GM23338 (cell line): ENCODE measurements around the gene CABP4. TPM values are rescaled to one million over a fixed set of nuclear protein-coding genes. Genes with fewer than 3 reads are reported as not detected.

Experiments used
- ATAC-seq: fragments of 200-7000 bp; cut with Tn5 transposase; 3 replicates; pipeline ENCODE4 v1.9.1; 2020
- DNase-seq: peaks from one replicate; pipeline ENCODE4 v3.0.0-alpha.2; 2015; ENCODE audit warnings: low spot score
- H2AFZ ChIP-seq: fragments of 200-600 bp; sonication (generic); 2 replicates; pipeline ENCODE4 v1.8.0; 2016; ENCODE audit warnings: antibody characterized with exemption, mild to moderate bottlenecking, moderate library complexity
- H3F3A ChIP-seq: fragments of 200-600 bp; sonication (generic); replicated peaks from 2 replicates; pipeline ENCODE4 v1.8.0; 2017; ENCODE audit warnings: antibody characterized with exemption, mixed run types, low read depth
- H3K27ac ChIP-seq: fragments of 200-600 bp; sonication (generic); 2 replicates; pipeline ENCODE4 v1.6.1; 2016; ENCODE audit warnings: low read depth
- H3K27me3 ChIP-seq: fragments of 200-600 bp; sonication (generic); 2 replicates; pipeline ENCODE4 v1.8.0; 2016; ENCODE audit warnings: mild to moderate bottlenecking, mixed run types, moderate library complexity; ENCODE audit not compliant: insufficient read depth
- H3K36me3 ChIP-seq: fragments of 200-600 bp; sonication (generic); 2 replicates; pipeline ENCODE4 v1.8.0; 2016; ENCODE audit warnings: mild to moderate bottlenecking; ENCODE audit not compliant: insufficient read depth
- H3K4me1 ChIP-seq: fragments of 200-600 bp; sonication (generic); 2 replicates; pipeline ENCODE4 v1.8.0; 2016; ENCODE audit warnings: mild to moderate bottlenecking, moderate library complexity; ENCODE audit not compliant: insufficient read depth
- H3K4me2 ChIP-seq: fragments of 200-600 bp; sonication (generic); 2 replicates; pipeline ENCODE4 v1.7.1; 2017; ENCODE audit warnings: mixed run types
- H3K4me3 ChIP-seq: fragments of 200-600 bp; sonication (generic); 2 replicates; pipeline ENCODE4 v1.6.1; 2016; ENCODE audit warnings: mixed run types
- H3K79me2 ChIP-seq: fragments of 200-600 bp; sonication (generic); replicated peaks from 2 replicates; pipeline ENCODE4 v1.8.0; 2017; ENCODE audit warnings: mild to moderate bottlenecking; ENCODE audit not compliant: insufficient read depth
- H3K9me2 ChIP-seq: fragments of 200-600 bp; sonication (generic); 2 replicates; pipeline ENCODE4 v1.8.0; 2017; ENCODE audit not compliant: insufficient read depth
- H4K20me1 ChIP-seq: fragments of 200-600 bp; sonication (generic); replicated peaks from 2 replicates; pipeline ENCODE4 v1.8.0; 2017; ENCODE audit warnings: mild to moderate bottlenecking; ENCODE audit not compliant: insufficient read depth
- H3K27ac Mint-ChIP-seq: 2 replicates; pipeline ENCODE4 v1.8.0; 2020; ENCODE audit warnings: inconsistent platforms, mild to moderate bottlenecking, moderate library complexity, mixed read lengths
- H3K27me3 Mint-ChIP-seq: 3 replicates; pipeline ENCODE4 v1.8.0; 2022; ENCODE audit warnings: low read depth, mild to moderate bottlenecking, moderate library complexity, mixed read lengths, inconsistent platforms; ENCODE audit not compliant: insufficient read depth, poor library complexity
- H3K36me3 Mint-ChIP-seq: 3 replicates; pipeline ENCODE4 v1.8.0; 2021; ENCODE audit warnings: low read depth, mild to moderate bottlenecking, inconsistent platforms, moderate library complexity, mixed read lengths
- H3K4me1 Mint-ChIP-seq: 3 replicates; pipeline ENCODE4 v1.8.0; 2020; ENCODE audit warnings: mild to moderate bottlenecking, inconsistent platforms, mixed read lengths
- H3K4me3 Mint-ChIP-seq: 3 replicates; pipeline ENCODE4 v1.8.0; 2021; ENCODE audit warnings: moderate library complexity, mild to moderate bottlenecking, inconsistent platforms, mixed read lengths
- H3K9me3 Mint-ChIP-seq: 3 replicates; pipeline ENCODE4 v1.8.0; 2020; ENCODE audit warnings: moderate library complexity, mild to moderate bottlenecking, inconsistent platforms, mixed read lengths
- CTCF ChIP-seq, 2 experiments: fragments of 200-600 bp in 1 of 2; sonication (generic) in 1 of 2; conservative IDR thresholded peaks; 2 replicates each; pipeline versions ENCODE4 v1.5.1 to v1.6.1; 2016 to 2017; ENCODE audit warnings: antibody characterized with exemption in 2 of 2, low read depth in 2 of 2, mild to moderate bottlenecking in 2 of 2, moderate library complexity in 1 of 2
- POLR2AphosphoS5 ChIP-seq: IDR thresholded peaks from 2 replicates; pipeline ENCODE4 v1.6.1; 2016; ENCODE audit warnings: antibody characterized with exemption, low read depth
- ZNF331 ChIP-seq: fragments of 250-450 bp; sonication (Bioruptor Pico); IDR thresholded peaks from 2 replicates; pipeline ENCODE4 v1.5.0; 2020; ENCODE audit warnings: low read depth, mild to moderate bottlenecking, moderate library complexity
- polyA plus RNA-seq: library from polyadenylated mRNA; unstranded; fragments of >200 nt; fragmentation: Nextera tagmentation; extraction: Ambion mirVana; gene quantifications from 2 replicates; pipeline ENCODE4 v1.2.1, GENCODE V29; 2016
- total RNA-seq: library from RNA; depleted of rRNA; stranded (reverse); fragments of >200 nt; shearing (Covaris generic); gene quantifications from 2 replicates; pipeline ENCODE4 v1.2.3, GENCODE V29; 2014
- TF ChIP-seq, protein P1 (sequence below): fragments of 250-450 bp; sonication (Bioruptor Pico); IDR thresholded peaks from 2 replicates; pipeline ENCODE4 v1.5.0; 2020; ENCODE audit warnings: mild to moderate bottlenecking, moderate library complexity

The CABP4 gene
- total and polyA plus RNA-seq, 2 experiments from 2014 or later = 0.28 TPM; not detected in 1

- DNase-seq = no peak
- H3K4me3 ChIP-seq = no peak overlapping the region
- 0 out of 2 replicates have a peak, but pooled peaks cover 3% of the 10 kb centered on the region for H3K36me3 ChIP-seq
- H2AFZ ChIP-seq = no peak overlapping the region
- peaks cover 11% of the 10 kb centered on the region for H3K27me3 Mint-ChIP-seq
- no peaks in the 10 kb centered on the region for H3K9me2 ChIP-seq
- no peak overlapping the region; the same call in 2 of the 3 replicates for H3K4me3 Mint-ChIP-seq
- H3K27ac Mint-ChIP-seq = no peak overlapping the region
- H3K9me3 Mint-ChIP-seq = no peaks in the 10 kb centered on the region
- peaks cover 14% of the 10 kb centered on the region for H3K4me1 ChIP-seq
- TF ChIP-seq, protein P1, sequence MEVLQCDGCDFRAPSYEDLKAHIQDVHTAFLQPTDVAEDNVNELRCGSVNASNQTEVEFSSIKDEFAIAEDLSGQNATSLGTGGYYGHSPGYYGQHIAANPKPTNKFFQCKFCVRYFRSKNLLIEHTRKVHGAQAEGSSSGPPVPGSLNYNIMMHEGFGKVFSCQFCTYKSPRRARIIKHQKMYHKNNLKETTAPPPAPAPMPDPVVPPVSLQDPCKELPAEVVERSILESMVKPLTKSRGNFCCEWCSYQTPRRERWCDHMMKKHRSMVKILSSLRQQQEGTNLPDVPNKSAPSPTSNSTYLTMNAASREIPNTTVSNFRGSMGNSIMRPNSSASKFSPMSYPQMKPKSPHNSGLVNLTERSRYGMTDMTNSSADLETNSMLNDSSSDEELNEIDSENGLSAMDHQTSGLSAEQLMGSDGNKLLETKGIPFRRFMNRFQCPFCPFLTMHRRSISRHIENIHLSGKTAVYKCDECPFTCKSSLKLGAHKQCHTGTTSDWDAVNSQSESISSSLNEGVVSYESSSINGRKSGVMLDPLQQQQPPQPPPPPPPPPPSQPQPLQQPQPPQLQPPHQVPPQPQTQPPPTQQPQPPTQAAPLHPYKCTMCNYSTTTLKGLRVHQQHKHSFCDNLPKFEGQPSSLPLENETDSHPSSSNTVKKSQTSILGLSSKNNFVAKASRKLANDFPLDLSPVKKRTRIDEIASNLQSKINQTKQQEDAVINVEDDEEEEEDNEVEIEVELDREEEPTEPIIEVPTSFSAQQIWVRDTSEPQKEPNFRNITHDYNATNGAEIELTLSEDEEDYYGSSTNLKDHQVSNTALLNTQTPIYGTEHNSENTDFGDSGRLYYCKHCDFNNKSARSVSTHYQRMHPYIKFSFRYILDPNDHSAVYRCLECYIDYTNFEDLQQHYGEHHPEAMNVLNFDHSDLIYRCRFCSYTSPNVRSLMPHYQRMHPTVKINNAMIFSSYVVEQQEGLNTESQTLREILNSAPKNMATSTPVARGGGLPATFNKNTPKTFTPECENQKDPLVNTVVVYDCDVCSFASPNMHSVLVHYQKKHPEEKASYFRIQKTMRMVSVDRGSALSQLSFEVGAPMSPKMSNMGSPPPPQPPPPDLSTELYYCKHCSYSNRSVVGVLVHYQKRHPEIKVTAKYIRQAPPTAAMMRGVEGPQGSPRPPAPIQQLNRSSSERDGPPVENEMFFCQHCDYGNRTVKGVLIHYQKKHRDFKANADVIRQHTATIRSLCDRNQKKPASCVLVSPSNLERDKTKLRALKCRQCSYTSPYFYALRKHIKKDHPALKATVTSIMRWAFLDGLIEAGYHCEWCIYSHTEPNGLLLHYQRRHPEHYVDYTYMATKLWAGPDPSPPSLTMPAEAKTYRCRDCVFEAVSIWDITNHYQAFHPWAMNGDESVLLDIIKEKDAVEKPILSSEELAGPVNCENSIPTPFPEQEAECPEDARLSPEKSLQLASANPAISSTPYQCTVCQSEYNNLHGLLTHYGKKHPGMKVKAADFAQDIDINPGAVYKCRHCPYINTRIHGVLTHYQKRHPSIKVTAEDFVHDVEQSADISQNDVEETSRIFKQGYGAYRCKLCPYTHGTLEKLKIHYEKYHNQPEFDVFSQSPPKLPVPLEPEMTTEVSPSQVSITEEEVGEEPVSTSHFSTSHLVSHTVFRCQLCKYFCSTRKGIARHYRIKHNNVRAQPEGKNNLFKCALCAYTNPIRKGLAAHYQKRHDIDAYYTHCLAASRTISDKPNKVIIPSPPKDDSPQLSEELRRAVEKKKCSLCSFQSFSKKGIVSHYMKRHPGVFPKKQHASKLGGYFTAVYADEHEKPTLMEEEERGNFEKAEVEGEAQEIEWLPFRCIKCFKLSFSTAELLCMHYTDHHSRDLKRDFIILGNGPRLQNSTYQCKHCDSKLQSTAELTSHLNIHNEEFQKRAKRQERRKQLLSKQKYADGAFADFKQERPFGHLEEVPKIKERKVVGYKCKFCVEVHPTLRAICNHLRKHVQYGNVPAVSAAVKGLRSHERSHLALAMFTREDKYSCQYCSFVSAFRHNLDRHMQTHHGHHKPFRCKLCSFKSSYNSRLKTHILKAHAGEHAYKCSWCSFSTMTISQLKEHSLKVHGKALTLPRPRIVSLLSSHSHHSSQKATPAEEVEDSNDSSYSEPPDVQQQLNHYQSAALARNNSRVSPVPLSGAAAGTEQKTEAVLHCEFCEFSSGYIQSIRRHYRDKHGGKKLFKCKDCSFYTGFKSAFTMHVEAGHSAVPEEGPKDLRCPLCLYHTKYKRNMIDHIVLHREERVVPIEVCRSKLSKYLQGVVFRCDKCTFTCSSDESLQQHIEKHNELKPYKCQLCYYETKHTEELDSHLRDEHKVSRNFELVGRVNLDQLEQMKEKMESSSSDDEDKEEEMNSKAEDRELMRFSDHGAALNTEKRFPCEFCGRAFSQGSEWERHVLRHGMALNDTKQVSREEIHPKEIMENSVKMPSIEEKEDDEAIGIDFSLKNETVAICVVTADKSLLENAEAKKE = no peak
- peaks cover 30% of the 10 kb centered on the region for H3K36me3 Mint-ChIP-seq
- H4K20me1 ChIP-seq = no peaks in the 10 kb centered on the region
- no peak for ATAC-seq
- H3K4me2 ChIP-seq = no peak overlapping the region
- peak overlapping the region; percentile 80; the same call in 1 of the 2 replicates for H3K27ac ChIP-seq
- no peaks in the 10 kb centered on the region for H3K79me2 ChIP-seq
- H3F3A ChIP-seq = 0 out of 2 replicates have a peak, but pooled peaks cover 16% of the 10 kb centered on the region
- peaks cover 29% of the 10 kb centered on the region for H3K4me1 Mint-ChIP-seq
- no peaks in the 10 kb centered on the region for H3K27me3 ChIP-seq
Observed at GRCh38 chr11:67438158-67438902, 16.8 kb upstream of the CABP4 start.

DNA sequence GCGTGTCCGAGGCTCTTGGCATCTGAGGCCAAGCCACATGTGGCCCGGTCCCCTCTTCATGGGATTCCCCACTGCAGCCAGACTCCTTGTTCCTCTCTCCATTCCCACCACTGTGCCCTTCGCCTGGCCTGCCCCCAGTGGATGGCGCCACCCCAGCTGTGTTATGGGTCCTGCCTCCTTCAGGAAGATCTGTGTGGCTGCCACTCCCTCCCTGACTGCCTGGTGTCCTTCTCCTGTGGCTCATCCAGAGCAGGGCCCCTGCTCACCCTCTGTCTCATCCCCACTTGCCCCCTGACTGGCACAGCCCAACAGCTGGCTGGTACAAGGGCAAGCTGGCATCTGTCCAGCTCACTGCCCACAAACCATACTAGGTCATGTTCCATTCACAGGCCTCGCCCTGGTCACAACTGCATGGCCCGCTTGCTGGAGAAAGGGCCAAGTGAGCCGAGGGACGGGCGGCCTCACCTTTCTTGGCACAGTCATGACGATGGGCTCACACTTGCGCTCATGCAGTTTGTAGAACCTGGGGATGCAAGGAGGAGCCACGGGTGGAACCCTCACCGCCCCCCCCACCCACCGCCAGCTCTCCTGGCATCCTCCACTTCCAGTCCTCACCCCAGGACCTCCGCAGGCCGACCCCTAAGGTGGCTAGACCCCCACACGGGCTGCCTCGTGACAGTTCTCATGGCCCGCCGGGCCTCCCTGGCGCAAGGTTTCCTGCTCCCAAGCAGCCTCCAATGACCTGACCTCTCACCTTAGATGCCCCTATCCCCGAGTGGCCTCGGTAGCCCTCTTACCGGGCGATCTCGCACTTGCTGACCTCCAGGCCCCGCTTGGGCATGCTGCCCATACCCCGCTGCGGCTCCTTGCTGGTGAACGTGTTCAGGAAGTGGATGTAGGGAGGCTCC lies 15.6 kb upstream of the CABP4 start:
- DNase-seq (peak; percentile 61), ATAC-seq (peak; percentile 4; the same call in 2 of the 3 replicates)
- no peak overlapping the region for H3K27ac ChIP-seq
- H3K27ac Mint-ChIP-seq = peak overlapping the region; percentile 48; the same call in 1 of the 2 replicates
- H3K36me3 ChIP-seq = 0 out of 2 replicates have a peak, but pooled peaks cover 3% of the 10 kb centered on the region
- H3K27me3 ChIP-seq = no peaks in the 10 kb centered on the region
- peaks cover 15% of the 10 kb centered on the region for H3K27me3 Mint-ChIP-seq
- no peak for TF ChIP-seq ZNF331 (CRISPR knock-in tag)
- TF ChIP-seq POLR2AphosphoS5 = peak; percentile 34; the same call in 1 of the 2 replicates
- TF ChIP-seq CTCF (conservative IDR thresholded peaks at IDR 0.05; ENCODE audit: low read depth in 2 of 2) = peak; percentile 43 to 64
- 0 out of 2 replicates have a peak, but pooled peaks cover 16% of the 10 kb centered on the region for H3F3A ChIP-seq
- no peaks in the 10 kb centered on the region for H3K9me3 Mint-ChIP-seq
- no peak overlapping the region for H3K4me2 ChIP-seq
- peaks cover 30% of the 10 kb centered on the region for H3K36me3 Mint-ChIP-seq
- H3K4me1 Mint-ChIP-seq = peaks cover 29% of the 10 kb centered on the region
- no peak overlapping the region for H2AFZ ChIP-seq
- no peak overlapping the region for H3K4me3 ChIP-seq
- no peaks in the 10 kb centered on the region for H4K20me1 ChIP-seq
- H3K4me3 Mint-ChIP-seq = no peak overlapping the region; the same call in 2 of the 3 replicates
- H3K4me1 ChIP-seq = peaks cover 17% of the 10 kb centered on the region
- H3K9me2 ChIP-seq = no peaks in the 10 kb centered on the region
- no peaks in the 10 kb centered on the region for H3K79me2 ChIP-seq
